Coronary artery (tissue), 2 donors: ENCODE data around the gene PHLDB3.

ENCODE experiments used
- DNase-seq: peaks from one replicate; pipeline ENCODE4 v3.0.0-alpha.2; 2017; ENCODE audit warnings: low spot score
- H3K27ac ChIP-seq, 2 donors: fragments of 200-600 bp; sonication (generic); one replicate each; pipeline ENCODE4 v1.5.1; 2016 to 2019
- H3K4me3 ChIP-seq: fragments of 200-600 bp; sonication (generic); 2 replicates; pipeline ENCODE4 v1.5.1; 2016; ENCODE audit warnings: mild to moderate bottlenecking, moderate library complexity
- CTCF ChIP-seq: fragments of 200-600 bp; sonication (generic); IDR thresholded peaks from one replicate; pipeline ENCODE4 v1.5.1; 2019; ENCODE audit warnings: antibody characterized with exemption

The PHLDB3 gene

GRCh38 chr19:43454031-43454430 lies 50.5 kb downstream of the PHLDB3 start:
- H3K4me3 ChIP-seq: no peak overlapping the region
- TF ChIP-seq CTCF: no peak
- DNase-seq: no peak
- no peak overlapping the region for H3K27ac ChIP-seq

- DNase-seq: no peak
- H3K4me3 ChIP-seq: no peak overlapping the region
- TF ChIP-seq CTCF: no peak
- H3K27ac ChIP-seq: no peak overlapping the region
These were observed 52.0 kb downstream of the PHLDB3 start for GRCh38 chr19:43452582-43452981.

GRCh38 chr19:43450545-43450997 lies 54.0 kb downstream of the PHLDB3 start:
- TF ChIP-seq CTCF: no peak
- no peak overlapping the region for H3K27ac ChIP-seq
- H3K4me3 ChIP-seq: no peak overlapping the region
- DNase-seq: no peak

- Histone ChIP-seq H3K27ac (no peak overlapping the region), H3K4me3 (no peak overlapping the region)
- TF ChIP-seq CTCF: no peak
- DNase-seq: no peak
These were observed 56.9 kb downstream of the PHLDB3 start for GRCh38 chr19:43447655-43448054.

GRCh38 chr19:43446746-43447489 lies 57.6 kb downstream of the PHLDB3 start:
- Histone ChIP-seq H3K27ac (no peak overlapping the region), H3K4me3 (no peak overlapping the region)
- DNase-seq: no peak
- TF ChIP-seq CTCF: peak; percentile 91

GRCh38 chr19:43445426-43445825 lies 59.1 kb downstream of the PHLDB3 start:
- Histone ChIP-seq H3K27ac (no peak overlapping the region), H3K4me3 (no peak overlapping the region)
- DNase-seq: no peak
- TF ChIP-seq CTCF: no peak
